Smooth muscle cell (in vitro differentiated cells): ENCODE data around the gene SHANK1. TPM values are rescaled to one million over a fixed set of nuclear protein-coding genes. Genes with fewer than 3 reads are reported as not detected.
A peak's percentile ranks its signal among the peaks of the same experiment; 100 is the strongest.

Experiments
- DNase-seq: peaks from one replicate; lab custom pipeline; 2025; ENCODE audit not compliant: unreplicated experiment; lab: John Stamatoyannopoulos, UW
- H2AFZ ChIP-seq: fragments of 200-600 bp; sonication (generic); 2 replicates; pipeline ENCODE4 v1.6.0; 2016; ENCODE audit warnings: antibody characterized with exemption, low read depth, mild to moderate bottlenecking
- H3F3A ChIP-seq: fragments of 200-600 bp; sonication (generic); 2 replicates; pipeline ENCODE4 v1.6.0; 2017; ENCODE audit warnings: antibody characterized with exemption, low read depth
- H3K27ac ChIP-seq: fragments of 200-600 bp; sonication (generic); 2 replicates; pipeline ENCODE4 v1.5.1; 2016; ENCODE audit warnings: low read depth, mild to moderate bottlenecking
- H3K27me3 ChIP-seq: fragments of 200-600 bp; sonication (generic); 2 replicates; pipeline ENCODE4 v1.6.1; 2016; ENCODE audit warnings: low read depth, mild to moderate bottlenecking
- H3K36me3 ChIP-seq: fragments of 200-600 bp; sonication (generic); 2 replicates; pipeline ENCODE4 v1.5.1; 2016; ENCODE audit warnings: low read depth
- H3K4me1 ChIP-seq: fragments of 200-600 bp; sonication (generic); 2 replicates; pipeline ENCODE4 v1.5.1; 2016; ENCODE audit warnings: low read depth
- H3K4me2 ChIP-seq: fragments of 200-600 bp; sonication (generic); 2 replicates; pipeline ENCODE4 v1.6.0; 2016; ENCODE audit warnings: mild to moderate bottlenecking
- H3K4me3 ChIP-seq: fragments of 200-600 bp; sonication (generic); 2 replicates; pipeline ENCODE4 v1.5.1; 2016; ENCODE audit warnings: mild to moderate bottlenecking
- H3K79me2 ChIP-seq: fragments of 200-600 bp; sonication (generic); 2 replicates; pipeline ENCODE4 v1.6.0; 2016; ENCODE audit warnings: low read depth, mild to moderate bottlenecking
- H3K9ac ChIP-seq: fragments of 200-600 bp; sonication (generic); 2 replicates; pipeline ENCODE4 v1.6.0; 2016; ENCODE audit warnings: low read depth
- H3K9me3 ChIP-seq: fragments of 200-600 bp; sonication (generic); replicated peaks from 2 replicates; pipeline ENCODE4 v1.5.1; 2016; ENCODE audit warnings: low read depth
- H4K20me1 ChIP-seq: fragments of 200-600 bp; sonication (generic); 2 replicates; pipeline ENCODE4 v1.6.0; 2016; ENCODE audit warnings: low read depth
- WGBS: methylation state at CpG from one replicate; pipeline ENCODE4 v1.1.7; 2016; ENCODE audit warnings: low lambda C conversion rate; 5-methylcytosine and 5-hydroxymethylcytosine counted together
- polyA plus RNA-seq: library from polyadenylated mRNA; unstranded; fragments of >200 nt; fragmentation: Nextera tagmentation; extraction: Ambion mirVana; gene quantifications from 2 replicates; pipeline ENCODE4 v1.2.1, GENCODE V29; 2016
- total RNA-seq: library from RNA; depleted of rRNA; stranded (reverse); fragments of >200 nt; gene quantifications from 2 replicates; pipeline ENCODE4 v1.2.3, GENCODE V29; 2014
- TF ChIP-seq, protein P1 (sequence below): fragments of 200-600 bp; sonication (generic); IDR thresholded peaks from 2 replicates; pipeline ENCODE4 v1.5.1; 2017; ENCODE audit warnings: borderline replicate concordance, mild to moderate bottlenecking, antibody characterized with exemption; ENCODE audit not compliant: insufficient read depth, poor library complexity, severe bottlenecking

The SHANK1 gene
- total and polyA plus RNA-seq, 2 experiments from 2014 or later, result 1.0 to 4.1 TPM

- DNase-seq, result no peak
- H3K79me2 ChIP-seq, result no peaks in the 10 kb centered on the region
- no peaks in the 10 kb centered on the region for H3F3A ChIP-seq
- no peaks in the 10 kb centered on the region for H3K9me3 ChIP-seq
- TF ChIP-seq, protein P1, sequence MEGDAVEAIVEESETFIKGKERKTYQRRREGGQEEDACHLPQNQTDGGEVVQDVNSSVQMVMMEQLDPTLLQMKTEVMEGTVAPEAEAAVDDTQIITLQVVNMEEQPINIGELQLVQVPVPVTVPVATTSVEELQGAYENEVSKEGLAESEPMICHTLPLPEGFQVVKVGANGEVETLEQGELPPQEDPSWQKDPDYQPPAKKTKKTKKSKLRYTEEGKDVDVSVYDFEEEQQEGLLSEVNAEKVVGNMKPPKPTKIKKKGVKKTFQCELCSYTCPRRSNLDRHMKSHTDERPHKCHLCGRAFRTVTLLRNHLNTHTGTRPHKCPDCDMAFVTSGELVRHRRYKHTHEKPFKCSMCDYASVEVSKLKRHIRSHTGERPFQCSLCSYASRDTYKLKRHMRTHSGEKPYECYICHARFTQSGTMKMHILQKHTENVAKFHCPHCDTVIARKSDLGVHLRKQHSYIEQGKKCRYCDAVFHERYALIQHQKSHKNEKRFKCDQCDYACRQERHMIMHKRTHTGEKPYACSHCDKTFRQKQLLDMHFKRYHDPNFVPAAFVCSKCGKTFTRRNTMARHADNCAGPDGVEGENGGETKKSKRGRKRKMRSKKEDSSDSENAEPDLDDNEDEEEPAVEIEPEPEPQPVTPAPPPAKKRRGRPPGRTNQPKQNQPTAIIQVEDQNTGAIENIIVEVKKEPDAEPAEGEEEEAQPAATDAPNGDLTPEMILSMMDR, result no peak
- H4K20me1 ChIP-seq, result no peaks in the 10 kb centered on the region
- H3K4me2 ChIP-seq, result peak overlapping the region; percentile 51
- no peak overlapping the region for H3K9ac ChIP-seq
- H2AFZ ChIP-seq, result no peak overlapping the region
- no peak overlapping the region for H3K4me3 ChIP-seq
- no peak overlapping the region for H3K27ac ChIP-seq
- 34% methylated on average over 21 of the region's 56 CpGs for WGBS
- H3K4me1 ChIP-seq, result no peaks in the 10 kb centered on the region
- H3K27me3 ChIP-seq, result peaks cover 60% of the 10 kb centered on the region
- no peaks in the 10 kb centered on the region for H3K36me3 ChIP-seq
Observed at GRCh38 chr19:50667177-50667758, 52.3 kb downstream of the SHANK1 start.

GRCh38 chr19:50666346-50667176 is 53.0 kb downstream of the SHANK1 start:
- no peak for DNase-seq
- no peaks in the 10 kb centered on the region for H3K79me2 ChIP-seq
- H3K27me3 ChIP-seq, result peaks cover 53% of the 10 kb centered on the region
- no peak overlapping the region for H3K4me2 ChIP-seq
- no peak overlapping the region for H3K9ac ChIP-seq
- H2AFZ ChIP-seq, result no peak overlapping the region
- TF ChIP-seq, protein P1, result no peak
- H3K9me3 ChIP-seq, result no peaks in the 10 kb centered on the region
- no peaks in the 10 kb centered on the region for H3K4me1 ChIP-seq
- no peak overlapping the region for H3K27ac ChIP-seq
- H3F3A ChIP-seq, result no peaks in the 10 kb centered on the region
- WGBS, result 91% methylated on average over 28 of the region's 47 CpGs
- no peaks in the 10 kb centered on the region for H3K36me3 ChIP-seq
- no peaks in the 10 kb centered on the region for H4K20me1 ChIP-seq
- no peak overlapping the region for H3K4me3 ChIP-seq

- H3K9me3 ChIP-seq, result no peaks in the 10 kb centered on the region
- 94% methylated on average over 6 of the region's 6 CpGs for whole genome bisulfite sequencing
- H3K4me2 ChIP-seq, result no peak overlapping the region
- DNase-seq, result no peak
- H3K4me3 ChIP-seq, result no peak overlapping the region
- peaks cover 33% of the 10 kb centered on the region for H3K27me3 ChIP-seq
- H3K9ac ChIP-seq, result no peak overlapping the region
- no peak overlapping the region for H3K27ac ChIP-seq
- no peaks in the 10 kb centered on the region for H3K36me3 ChIP-seq
- no peaks in the 10 kb centered on the region for H3F3A ChIP-seq
- TF ChIP-seq, protein P1, result no peak
- no peaks in the 10 kb centered on the region for H3K4me1 ChIP-seq
- no peaks in the 10 kb centered on the region for H3K79me2 ChIP-seq
- H2AFZ ChIP-seq, result no peak overlapping the region
- H4K20me1 ChIP-seq, result no peaks in the 10 kb centered on the region
Observed at GRCh38 chr19:50664204-50664603, 55.4 kb downstream of the SHANK1 start.
